DOHH2 (cell line): ENCODE results near the gene SH3D19.

Experiments used
- H3F3A ChIP-seq: fragments of 200-600 bp; sonication (generic), shearing (Covaris generic); 2 replicates; pipeline ENCODE4 v1.6.0; 2016; ENCODE audit warnings: antibody characterized with exemption, mild to moderate bottlenecking; ENCODE audit not compliant: control insufficient read depth, insufficient read depth
- H3K27ac ChIP-seq: fragments of 200-600 bp; sonication (generic); 2 replicates; pipeline ENCODE4 v1.5.1; 2014; ENCODE audit warnings: low read depth, mild to moderate bottlenecking, low read length, moderate library complexity
- H3K27me3 ChIP-seq: fragments of 200-600 bp; sonication (generic); 2 replicates; pipeline ENCODE4 v1.6.1; 2014; ENCODE audit warnings: mild to moderate bottlenecking, low read length, mixed read lengths; ENCODE audit not compliant: control insufficient read depth
- H3K36me3 ChIP-seq: fragments of 200-600 bp; sonication (generic); 2 replicates; pipeline ENCODE4 v1.6.1; 2014; ENCODE audit warnings: mild to moderate bottlenecking, low read length, moderate library complexity, mixed read lengths; ENCODE audit not compliant: control insufficient read depth
- H3K4me1 ChIP-seq: fragments of 200-600 bp; sonication (generic); 2 replicates; pipeline ENCODE4 v1.6.1; 2014; ENCODE audit warnings: mild to moderate bottlenecking, low read length, mixed read lengths; ENCODE audit not compliant: control insufficient read depth
- H3K4me2 ChIP-seq: fragments of 200-600 bp; sonication (generic); 2 replicates; pipeline ENCODE4 v1.6.0; 2014; ENCODE audit warnings: mild to moderate bottlenecking, low read length, moderate library complexity
- H3K4me3 ChIP-seq: fragments of 200-600 bp; sonication (generic); 2 replicates; pipeline ENCODE4 v1.5.1; 2014; ENCODE audit warnings: mild to moderate bottlenecking, low read length, mixed read lengths
- H3K79me2 ChIP-seq: fragments of 200-600 bp; sonication (generic); 2 replicates; pipeline ENCODE4 v1.6.1; 2014; ENCODE audit warnings: mild to moderate bottlenecking, low read length, mixed read lengths; ENCODE audit not compliant: control insufficient read depth
- H3K9me2 ChIP-seq: fragments of 200-600 bp; sonication (generic); replicated peaks from 2 replicates; pipeline ENCODE4 v1.6.1; 2014; ENCODE audit warnings: mild to moderate bottlenecking, low read length, mixed read lengths; ENCODE audit not compliant: control insufficient read depth
- H3K9me3 ChIP-seq: fragments of 200-600 bp; sonication (generic); 2 replicates; pipeline ENCODE4 v1.6.1; 2014; ENCODE audit warnings: antibody characterized with exemption, low read length, mixed read lengths; ENCODE audit not compliant: control insufficient read depth, insufficient read depth
- H4K20me1 ChIP-seq: fragments of 200-600 bp; sonication (generic); 2 replicates; pipeline ENCODE4 v1.6.0; 2014; ENCODE audit warnings: low read depth, mild to moderate bottlenecking, antibody characterized with exemption, low read length, moderate library complexity; ENCODE audit not compliant: control insufficient read depth, insufficient read depth
- CTCF ChIP-seq: fragments of 200-600 bp; sonication (generic); IDR thresholded peaks from one replicate; pipeline ENCODE4 v1.5.1; 2014; ENCODE audit warnings: antibody characterized with exemption, mild to moderate bottlenecking, low read depth, low read length; ENCODE audit not compliant: poor library complexity, severe bottlenecking
- EZH2phosphoT487 ChIP-seq: fragments of 200-600 bp; sonication (generic); IDR thresholded peaks from 2 replicates; pipeline ENCODE4 v1.6.1; 2017; ENCODE audit warnings: borderline replicate concordance, mild to moderate bottlenecking, antibody characterized with exemption, low read length, moderate library complexity, mixed read lengths

Gene SH3D19

GRCh38 chr4:151267822-151268535, 57.4 kb downstream of the SH3D19 start:
- Histone ChIP-seq H3K4me2 (no peak overlapping the region), H3K4me1 (no peaks in the 10 kb centered on the region), H3F3A (no peaks in the 10 kb centered on the region), H3K27me3 (no peaks in the 10 kb centered on the region; the same call in 1 of the 2 replicates), H3K9me2 (no peaks in the 10 kb centered on the region), H3K79me2 (no peaks in the 10 kb centered on the region), H3K36me3 (no peaks in the 10 kb centered on the region), H3K4me3 (no peak overlapping the region), H4K20me1 (no peaks in the 10 kb centered on the region), H3K9me3 (no peaks in the 10 kb centered on the region), H3K27ac (no peak overlapping the region)
- TF ChIP-seq CTCF: no peak
- no peak for TF ChIP-seq EZH2phosphoT487

GRCh38 chr4:151267104-151267503, 58.3 kb downstream of the SH3D19 start:
- no peak overlapping the region for H3K4me2 ChIP-seq
- H3F3A ChIP-seq: no peaks in the 10 kb centered on the region
- no peaks in the 10 kb centered on the region for H3K36me3 ChIP-seq
- H3K4me1 ChIP-seq: no peaks in the 10 kb centered on the region
- no peak overlapping the region for H3K27ac ChIP-seq
- H3K9me3 ChIP-seq: no peaks in the 10 kb centered on the region
- no peaks in the 10 kb centered on the region for H3K79me2 ChIP-seq
- no peaks in the 10 kb centered on the region for H3K9me2 ChIP-seq
- no peaks in the 10 kb centered on the region for H3K27me3 ChIP-seq
- TF ChIP-seq EZH2phosphoT487 (no peak), CTCF (no peak)
- H4K20me1 ChIP-seq: no peaks in the 10 kb centered on the region
- no peak overlapping the region for H3K4me3 ChIP-seq

GRCh38 chr4:151266497-151266896, 58.9 kb downstream of the SH3D19 start:
- Histone ChIP-seq H3K4me3 (no peak overlapping the region), H4K20me1 (no peaks in the 10 kb centered on the region)
- no peak for TF ChIP-seq CTCF
- TF ChIP-seq EZH2phosphoT487: no peak

More at GRCh38 chr4:151266497-151266896, 58.9 kb downstream of the SH3D19 start:
- Histone ChIP-seq H3K27me3 (no peaks in the 10 kb centered on the region), H3K4me2 (no peak overlapping the region), H3K36me3 (no peaks in the 10 kb centered on the region), H3K9me2 (no peaks in the 10 kb centered on the region), H3F3A (no peaks in the 10 kb centered on the region), H3K9me3 (no peaks in the 10 kb centered on the region), H3K27ac (no peak overlapping the region), H3K4me1 (no peaks in the 10 kb centered on the region), H3K79me2 (no peaks in the 10 kb centered on the region)
